Pancreas (tissue), 10 donors: Measurements from ENCODE around the gene MRPL36. TPM values are rescaled to one million over a fixed set of nuclear protein-coding genes. Genes with fewer than 3 reads are reported as not detected.

Experiments
- ATAC-seq, 4 donors: fragments of 200-7000 bp; cut with Tn5 transposase; one replicate each; pipeline versions ENCODE4 v1.8.0 to v1.9.1; 2020; ENCODE audit warnings: mild to moderate bottlenecking in 4 of 4, moderate library complexity in 4 of 4
- DNase-seq, 6 donors: peaks; one replicate each; pipeline ENCODE4 v3.0.0-alpha.2; 2020
- FAIRE-seq: peaks from 2 replicates; lab custom pipeline; 2012; peaks lifted over from hg19 to GRCh38; lab: Jason Lieb, UNC
- H3K27ac ChIP-seq, 4 donors: fragments of 200-600 bp; sonication (generic); 1 replicate in 3 of 4; 2 replicates in 1 of 4; pipeline versions ENCODE4 v1.5.0 to v1.8.0; 2020
- H3K27me3 ChIP-seq, 4 donors: fragments of 200-600 bp; one replicate each; pipeline ENCODE4 v1.8.0; 2021
- H3K36me3 ChIP-seq, 3 donors: fragments of 200-600 bp; sonication (generic) in 1 of 3; one replicate each; pipeline versions ENCODE4 v1.5.0 to v1.8.0; 2020 to 2021
- H3K4me1 ChIP-seq, 3 donors: fragments of 200-600 bp; one replicate each; pipeline ENCODE4 v1.8.0; 2021
- H3K4me3 ChIP-seq, 4 donors: fragments of 200-600 bp; sonication (generic) in 2 of 4; one replicate each; pipeline versions ENCODE4 v1.5.0 to v1.8.0; 2020 to 2021
- H3K9me3 ChIP-seq, 4 donors: fragments of 200-600 bp; one replicate each; pipeline ENCODE4 v1.8.0; 2021
- CTCF ChIP-seq, 4 donors: fragments of 200-600 bp; sonication (generic) in 3 of 4; IDR thresholded peaks; one replicate each; pipeline versions ENCODE4 v1.5.0 to v1.8.0; 2021; ENCODE audit warnings: antibody characterized with exemption in 4 of 4
- WGBS, 2 donors: extraction: QIAGEN DNeasy Blood & Tissue Kit; methylation state at CpG; one replicate each; pipeline ENCODE4 v1.1.7; 2013; 5-methylcytosine and 5-hydroxymethylcytosine counted together
- intact Hi-C, 3 donors: fragments of 100-400 bp; cut with DNase I; formaldehyde crosslinking; loops; one replicate each; pipeline versions ENCODE4 v1.11.1 to v1.14.2; 2022
- polyA plus RNA-seq, 2 donors: library from polyadenylated mRNA; stranded (reverse); fragments of 200-250 nt; gene quantifications; one replicate each; pipeline ENCODE4 v1.2.3, GENCODE V29; 2013
- total RNA-seq, 6 donors: library from RNA; stranded (reverse); fragmentation: NEBNext Ultra II Directional in 4 of 6; extraction: Animal tissue kit (Norgen Biotek cat#: 25700) in 4 of 6; gene quantifications; one replicate each; pipeline versions ENCODE4 v1.2.1 to v1.2.4, GENCODE V29; 2021 to 2023
- donor health status: healthy with polysubstance abuse.
- donor health status: DM: no; HTN: no; CAD: no; lungs with moderate emphysema.
- donor health status: DM: no; HTN: no; CAD: no.
- donor health status: control.
- donor health status: control.
- donor health status: Bipolar disorder and iron deficiency.
- donor health status: DM: yes; HTN: yes; CAD: no.
- donor health status: DM: no; HTN: no; CAD: no.
- donor health status: DM: no; HTN: no; CAD: no.
- donor health status: DM: yes; HTN: yes; CAD: no.

MRPL36 gene
- total and polyA plus RNA-seq, 8 donors, result 13.1 to 48.0 (median 16.1) TPM

GRCh38 chr5:1805326-1805725 lies 5.7 kb upstream of the MRPL36 start:
- no peak overlapping the region for H3K27ac ChIP-seq
- intact Hi-C loops, result no loop called here
- FAIRE-seq (no peak), DNase-seq (no peak), ATAC-seq (no peak)
- H3K9me3 ChIP-seq, result no peaks in the 10 kb centered on the region
- H3K27me3 ChIP-seq, result no peaks in the 10 kb centered on the region
- peaks cover 0 to 19% (median 0%) of the 10 kb centered on the region in 3 donors for H3K36me3 ChIP-seq
- no peak for TF ChIP-seq CTCF (IDR thresholded peaks at IDR 0.05)
- H3K4me1 ChIP-seq, result peaks cover 0 to 8% (median 3%) of the 10 kb centered on the region in 3 donors
- 79 to 85% methylated on average over 4 of the region's 4 CpGs for WGBS, 2 donors
- H3K4me3 ChIP-seq, result no peak overlapping the region

DNA sequence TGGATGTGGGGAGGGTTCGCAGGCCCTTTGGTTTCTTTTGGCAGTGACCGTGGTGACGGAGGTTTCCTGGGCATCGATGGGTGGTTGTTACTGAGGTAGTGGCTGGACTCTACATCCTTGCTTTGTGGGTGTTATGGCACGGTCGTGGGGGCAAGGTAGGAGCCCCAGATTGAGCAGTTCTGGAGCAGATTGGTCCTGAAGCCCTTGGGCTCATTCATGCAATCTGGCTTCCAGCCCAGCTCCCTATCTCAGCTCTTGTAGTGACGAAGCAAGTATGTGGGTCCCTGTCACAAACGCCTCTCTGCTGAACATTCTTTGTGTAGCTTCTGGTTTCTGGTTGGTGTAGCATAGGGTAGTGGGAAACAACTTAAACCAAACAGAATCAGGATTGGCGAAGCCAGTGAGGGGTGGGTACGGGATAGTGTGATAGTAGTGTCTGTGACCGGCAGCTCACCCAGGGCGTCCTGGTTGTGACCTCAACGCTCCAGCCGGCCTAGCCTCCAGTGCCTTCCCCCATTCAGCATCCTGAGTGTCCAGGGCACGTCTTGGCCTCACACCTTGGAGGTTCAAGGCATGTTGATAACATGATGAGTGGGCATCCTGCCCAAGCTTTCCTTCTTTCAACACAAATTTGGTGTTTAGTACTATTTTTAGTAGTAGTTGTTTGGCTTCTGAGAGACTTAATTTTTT lies 4.5 kb upstream of the MRPL36 start:
- TF ChIP-seq CTCF (IDR thresholded peaks at IDR 0.05), result no peak
- intact Hi-C loops, result no loop called here
- no peak overlapping the region for H3K27ac ChIP-seq
- DNase-seq (no peak), ATAC-seq (no peak), FAIRE-seq (no peak)
- 77 to 86% methylated on average over 15 of the region's 15 CpGs for WGBS, 2 donors
- H3K36me3 ChIP-seq, result peaks cover 0 to 15% (median 0%) of the 10 kb centered on the region in 3 donors
- peaks cover 0 to 8% (median 3%) of the 10 kb centered on the region in 3 donors for H3K4me1 ChIP-seq
- no peaks in the 10 kb centered on the region for H3K27me3 ChIP-seq
- H3K9me3 ChIP-seq, result no peaks in the 10 kb centered on the region
- H3K4me3 ChIP-seq, result no peak overlapping the region

DNA sequence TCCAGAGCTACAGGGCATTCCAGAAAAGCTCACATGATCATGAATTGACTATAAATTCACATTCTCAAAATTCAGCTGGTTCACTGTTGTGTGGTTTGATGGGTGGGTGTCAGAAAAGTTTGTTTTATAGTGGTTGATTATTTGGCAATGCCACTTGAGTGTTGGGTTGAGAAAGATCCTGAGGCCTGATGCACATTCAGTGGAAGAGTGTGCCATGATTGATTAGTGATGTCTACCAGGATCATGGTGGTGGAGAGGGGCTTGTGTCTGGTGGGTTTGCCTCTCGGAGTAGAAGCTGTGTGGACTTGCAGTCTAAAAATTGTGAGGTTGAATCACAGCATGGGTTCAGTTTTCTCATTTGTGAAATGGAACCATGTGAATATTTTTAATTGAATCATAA lies 3.6 kb upstream of the MRPL36 start:
- intact Hi-C loops, result no loop called here
- Histone ChIP-seq H3K27me3 (no peaks in the 10 kb centered on the region), H3K27ac (no peak overlapping the region), H3K4me3 (no peak overlapping the region), H3K9me3 (no peaks in the 10 kb centered on the region), H3K36me3 (peaks cover 0 to 15% (median 0%) of the 10 kb centered on the region in 3 donors), H3K4me1 (peaks cover 0 to 13% (median 7%) of the 10 kb centered on the region in 3 donors)
- FAIRE-seq (no peak), DNase-seq (no peak), ATAC-seq (no peak)
- no peak for TF ChIP-seq CTCF (IDR thresholded peaks at IDR 0.05)
- WGBS, 2 donors, result 90 to 96% methylated on average over 1 of the region's 1 CpG

DNA sequence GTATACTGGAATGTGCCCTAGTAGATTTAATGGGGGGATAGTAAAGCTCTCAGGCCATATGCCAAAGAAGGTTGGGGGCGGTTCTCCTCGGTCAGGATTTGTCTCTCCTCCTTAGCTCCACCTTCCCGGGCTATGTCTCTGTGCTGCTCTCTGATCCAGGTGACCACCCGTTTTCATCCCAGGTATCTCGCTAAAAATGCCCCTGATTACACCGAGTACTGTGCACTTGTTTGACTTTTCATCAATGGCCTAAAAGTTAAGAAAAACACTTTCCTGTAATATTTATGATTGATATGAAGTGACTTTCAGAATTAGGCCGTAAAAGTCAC lies 2.3 kb upstream of the MRPL36 start:
- 4% methylated on average over 7 of the region's 7 CpGs for WGBS, 2 donors
- Histone ChIP-seq H3K9me3 (no peaks in the 10 kb centered on the region), H3K27ac (no peak overlapping the region), H3K27me3 (no peaks in the 10 kb centered on the region), H3K4me1 (peaks cover 0 to 13% (median 7%) of the 10 kb centered on the region in 3 donors), H3K4me3 (peak overlapping the region; percentile 83 to 96 (median 88)), H3K36me3 (peaks cover 0 to 20% (median 4%) of the 10 kb centered on the region in 3 donors)
- DNase-seq, result no peak
- TF ChIP-seq CTCF (IDR thresholded peaks at IDR 0.05), result no peak
- FAIRE-seq, result no peak
- intact Hi-C loops, result no loop called here
- ATAC-seq, result no peak
